HG02870 (cell line): ENCODE results near the gene PCDHGA12.

Experiments
- ATAC-seq: cut with Tn5 transposase; IDR thresholded peaks from one replicate; pipeline ENCODE4 v1.9.1; 2021; ENCODE audit warnings: mild to moderate bottlenecking, moderate library complexity; ENCODE audit not compliant: unreplicated experiment

The PCDHGA12 gene

DNA sequence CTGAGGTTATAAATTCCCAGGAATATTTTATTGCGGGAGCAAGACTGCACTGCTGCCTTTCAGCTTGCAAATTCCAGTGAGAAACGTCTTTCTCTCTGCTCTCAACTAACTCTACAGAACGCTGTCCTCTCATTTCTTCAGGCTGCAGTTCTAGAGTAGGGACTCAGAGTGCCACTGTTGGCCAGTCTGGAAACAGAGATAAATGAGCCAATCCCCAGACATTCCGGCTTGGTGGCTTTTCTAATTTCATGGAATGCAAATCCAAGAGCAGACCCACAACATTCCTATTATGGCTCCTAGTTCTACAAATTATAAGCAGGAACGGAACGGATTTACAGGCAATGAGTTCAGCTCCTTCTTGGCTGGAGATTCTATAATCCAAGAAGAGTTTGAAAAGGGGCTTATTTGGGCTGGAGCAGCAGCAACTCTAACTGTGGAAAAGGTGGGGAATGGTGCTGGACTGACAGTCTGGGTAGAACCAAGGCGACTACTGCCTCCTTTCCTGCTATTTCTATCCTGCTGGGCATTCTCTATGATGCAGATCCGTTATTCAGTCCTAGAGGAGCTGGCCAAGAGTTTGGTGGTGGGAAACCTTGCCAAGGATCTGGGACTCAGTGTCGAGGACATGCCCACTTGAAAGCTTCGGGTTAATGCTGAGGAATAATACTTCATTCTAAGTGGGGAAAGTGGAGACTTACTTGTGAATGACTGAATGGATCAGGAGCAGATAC, 9.3 kb downstream of the PCDHGA12 start:
- ATAC-seq: no peak

DNA sequence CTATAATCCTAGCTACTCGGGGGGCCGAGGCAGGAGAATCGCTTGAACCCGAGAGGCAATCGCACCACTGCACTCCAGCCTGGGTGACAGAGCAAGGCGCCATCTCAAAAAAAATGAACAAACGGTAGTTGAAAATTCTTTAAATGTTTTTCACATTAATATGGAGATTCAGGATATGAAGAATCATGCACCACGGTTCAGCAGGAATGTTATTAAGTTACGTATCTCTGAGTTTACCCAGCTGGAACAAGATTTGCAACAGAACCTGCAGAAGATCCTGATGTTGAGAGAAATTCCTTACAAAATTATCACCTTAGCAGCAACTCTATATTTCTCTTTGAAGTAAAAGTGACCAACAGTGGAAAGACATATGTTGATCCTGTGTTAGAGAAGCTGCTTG, 10.0 kb downstream of the PCDHGA12 start:
- ATAC-seq: no peak

- no peak for ATAC-seq
These were observed 11.4 kb downstream of the PCDHGA12 start for GRCh38 chr5:141441571-141442170.

GRCh38 chr5:141465351-141465750, 35.0 kb downstream of the PCDHGA12 start:
- no peak for ATAC-seq

GRCh38 chr5:141475625-141476131, 45.4 kb downstream of the PCDHGA12 start, which contains the start of gene PCDHGC3:
PCDHGC3 (plus strand) TSS chr5:141475966; CDS start chr5:141476117, 151 bp downstream.
- ATAC-seq: peak; percentile 98

GRCh38 chr5:141476132-141476911, 46.0 kb downstream of the PCDHGA12 start:
- peak; percentile 30 for ATAC-seq

GRCh38 chr5:141477044-141477575, 46.8 kb downstream of the PCDHGA12 start:
- ATAC-seq: no peak

- no peak for ATAC-seq
These were observed 47.5 kb downstream of the PCDHGA12 start for GRCh38 chr5:141477815-141478214.

- ATAC-seq: no peak
These were observed 48.1 kb downstream of the PCDHGA12 start for GRCh38 chr5:141478321-141478945.

- no peak for ATAC-seq
These were observed 49.5 kb downstream of the PCDHGA12 start for GRCh38 chr5:141479776-141480175.
